GM18951 (cell line): ENCODE data around the gene GCK.

ENCODE experiments used
- POLR2A ChIP-seq: IDR thresholded peaks from 4 replicates; pipeline ENCODE4 v1.6.1; 2011; ENCODE audit warnings: mild to moderate bottlenecking; ENCODE audit not compliant: insufficient read length, insufficient read depth; ENCODE audit errors: extremely low read depth
- in situ Hi-C: fragments of 300-500 bp; cut with MboI; formaldehyde crosslinking; loops from one replicate; pipeline ENCODE4 v1.12.0; 2022; ENCODE audit warnings: low sequenced_read_pairs, mixed read lengths, inconsistent platforms; ENCODE audit not compliant: unreplicated experiment

Gene GCK

GRCh38 chr7:44150966-44151941 is 38.0 kb downstream of the GCK start:
- TF ChIP-seq POLR2A = no peak
- in situ Hi-C loops = no loop called here

GRCh38 chr7:44150466-44150832 is 38.8 kb downstream of the GCK start:
- no peak for TF ChIP-seq POLR2A
- in situ Hi-C loops = no loop called here

- in situ Hi-C loops = no loop called here
- TF ChIP-seq POLR2A = no peak
These were observed 39.4 kb downstream of the GCK start for GRCh38 chr7:44149571-44150465.

GRCh38 chr7:44148961-44149536 is 40.2 kb downstream of the GCK start:
- in situ Hi-C loops = no loop called here

GRCh38 chr7:44148166-44148565 is 41.1 kb downstream of the GCK start:
- TF ChIP-seq POLR2A = no peak
- in situ Hi-C loops = no loop called here

More at GRCh38 chr7:44148961-44149536, 40.2 kb downstream of the GCK start:
- TF ChIP-seq POLR2A = no peak

- TF ChIP-seq POLR2A = no peak
- in situ Hi-C loops = no loop called here
These were observed 41.9 kb downstream of the GCK start for GRCh38 chr7:44147026-44147991.

GRCh38 chr7:44145969-44146911 is 43.0 kb downstream of the GCK start:
- in situ Hi-C loops = no loop called here
- TF ChIP-seq POLR2A = no peak

GRCh38 chr7:44145479-44145968 is 43.7 kb downstream of the GCK start:
- no peak for TF ChIP-seq POLR2A
- in situ Hi-C loops = no loop called here

- no peak for TF ChIP-seq POLR2A
- in situ Hi-C loops = no loop called here
These were observed 44.2 kb downstream of the GCK start for GRCh38 chr7:44144968-44145478.

GRCh38 chr7:44144426-44144967 is 44.7 kb downstream of the GCK start:
- no peak for TF ChIP-seq POLR2A
- in situ Hi-C loops = no loop called here
